Transverse colon (tissue), 4 donors: ENCODE data around the gene LAMA2. TPM values are rescaled to one million over a fixed set of nuclear protein-coding genes. Genes with fewer than 3 reads are reported as not detected.

Experiments used
- DNase-seq: peaks from one replicate; pipeline ENCODE4 v3.0.0-alpha.2; 2019
- H3K27ac ChIP-seq, 4 donors: fragments of 200-600 bp; sonication (generic); 2 replicates each; pipeline ENCODE4 v1.5.1; 2016 to 2018; ENCODE audit warnings: inconsistent platforms in 4 of 4
- H3K27me3 ChIP-seq: fragments of 200-600 bp; sonication (generic); 2 replicates; pipeline ENCODE4 v1.5.1; 2017; ENCODE audit warnings: inconsistent platforms
- H3K36me3 ChIP-seq, 4 donors: fragments of 200-600 bp; sonication (generic); 2 replicates each; pipeline ENCODE4 v1.5.1; 2017 to 2019; ENCODE audit warnings: inconsistent platforms in 4 of 4
- H3K4me1 ChIP-seq, 4 donors: fragments of 200-600 bp; sonication (generic); 2 replicates each; pipeline ENCODE4 v1.5.1; 2017 to 2020; ENCODE audit warnings: inconsistent platforms in 4 of 4
- H3K4me3 ChIP-seq, 4 donors: fragments of 200-600 bp; sonication (generic); 1 replicate in 1 of 4; 2 replicates in 3 of 4; pipeline versions ENCODE4 v1.5.1 to v1.6.1; 2017 to 2019; ENCODE audit warnings: inconsistent platforms in 4 of 4
- H3K9me3 ChIP-seq, 2 donors: fragments of 200-600 bp; sonication (generic); 2 replicates each; pipeline ENCODE4 v1.5.1; 2017 to 2019; ENCODE audit warnings: inconsistent platforms in 2 of 2
- CTCF ChIP-seq, 5 experiments: fragments of 200-600 bp in 3 of 5; fragments of 450-650 bp in 2 of 5; sonication (generic) in 3 of 5; IDR thresholded peaks; 1 replicate in 2 of 5; 2 replicates in 3 of 5; pipeline ENCODE4 v1.5.1; 2016 to 2017; ENCODE audit warnings: antibody characterized with exemption in 5 of 5, inconsistent platforms in 3 of 5, mild to moderate bottlenecking in 2 of 5, moderate library complexity in 1 of 5
- EP300 ChIP-seq: sonication (generic); formaldehyde crosslinking; IDR thresholded peaks from one replicate; pipeline ENCODE4 v1.6.1; 2017; ENCODE audit warnings: antibody characterized with exemption, low read depth
- POLR2A ChIP-seq: fragments of 450-650 bp; IDR thresholded peaks from one replicate; pipeline ENCODE4 v1.6.1; 2016; ENCODE audit warnings: antibody characterized with exemption, mild to moderate bottlenecking, moderate library complexity
- POLR2AphosphoS5 ChIP-seq, 3 donors: sonication (generic); formaldehyde crosslinking; IDR thresholded peaks; one replicate each; pipeline ENCODE4 v1.6.1; 2016; ENCODE audit warnings: antibody characterized with exemption in 3 of 3
- WGBS, 2 donors: methylation state at CpG; one replicate each; pipeline ENCODE4 v1.1.5; 2018; ENCODE audit warnings: low coverage in 1 of 2; 5-methylcytosine and 5-hydroxymethylcytosine counted together
- in situ Hi-C, 4 donors: fragments of 200-750 bp; cut with MboI; loops; one replicate each; pipeline versions ENCODE4 v1.15.0 to v1.15.1; 2017; ENCODE audit warnings: low sequenced_read_pairs in 3 of 4, low pct_ligation_motif_present in 1 of 4, low pct_unique_long_range_greater_than_20kb in 1 of 4
- intact Hi-C: fragments of 100-400 bp; cut with DNase I; formaldehyde crosslinking; loops from one replicate; pipeline ENCODE4 v1.15.1; 2023; ENCODE audit warnings: low total_unique reads
- total RNA-seq, 4 donors: library from RNA; depleted of rRNA; stranded (reverse); fragments of >200 nt; gene quantifications; one replicate each; pipeline ENCODE4 v1.1.0, GENCODE V29; 2016

Gene LAMA2
- total RNA-seq, 4 donors from 2014 or later: 12.3 to 43.0 (median 32.1) TPM

- in situ Hi-C loops: no loop called here
- intact Hi-C loops: no loop called here
- TF ChIP-seq POLR2A (no peak), EP300 (no peak), POLR2AphosphoS5 (IDR thresholded peaks at IDR 0.05) (no peak), CTCF (IDR thresholded peaks at IDR 0.05) (no peak)
- Histone ChIP-seq H3K4me1 (no peaks in the 10 kb centered on the region), H3K27me3 (no peaks in the 10 kb centered on the region), H3K9me3 (no peaks in the 10 kb centered on the region), H3K4me3 (no peak overlapping the region), H3K27ac (no peak overlapping the region), H3K36me3 (no peaks in the 10 kb centered on the region)
- WGBS, 2 donors: 44 to 60% methylated on average over 2 of the region's 2 CpGs
- DNase-seq: no peak
Measured at GRCh38 chr6:129105793-129106192, 222.9 kb downstream of the LAMA2 start.

GRCh38 chr6:129108337-129108736, 225.4 kb downstream of the LAMA2 start:
- 14 to 20% methylated on average over 1 of the region's 1 CpG for WGBS, 2 donors
- intact Hi-C loops: no loop called here
- TF ChIP-seq POLR2A: no peak
- no peak for TF ChIP-seq EP300
- no peak for TF ChIP-seq CTCF (IDR thresholded peaks at IDR 0.05)
- H3K36me3 ChIP-seq: no peaks in the 10 kb centered on the region
- in situ Hi-C loops: no loop called here
- no peaks in the 10 kb centered on the region for H3K9me3 ChIP-seq
- H3K4me3 ChIP-seq: no peak overlapping the region
- H3K27ac ChIP-seq: no peak overlapping the region
- no peak for DNase-seq
- no peaks in the 10 kb centered on the region for H3K4me1 ChIP-seq
- H3K27me3 ChIP-seq: no peaks in the 10 kb centered on the region

- Histone ChIP-seq H3K27me3 (no peaks in the 10 kb centered on the region), H3K4me1 (no peaks in the 10 kb centered on the region), H3K9me3 (no peaks in the 10 kb centered on the region), H3K27ac (no peak overlapping the region), H3K36me3 (no peaks in the 10 kb centered on the region), H3K4me3 (no peak overlapping the region)
- in situ Hi-C loops: no loop called here
- 40 to 50% methylated on average over 1 of the region's 1 CpG for WGBS, 2 donors
- intact Hi-C loops: no loop called here
- no peak for DNase-seq
- TF ChIP-seq POLR2A (no peak), CTCF (IDR thresholded peaks at IDR 0.05) (no peak), EP300 (no peak), POLR2AphosphoS5 (IDR thresholded peaks at IDR 0.05) (no peak)
Measured at GRCh38 chr6:129110690-129111343, 227.9 kb downstream of the LAMA2 start.

GRCh38 chr6:129111346-129111745, 228.4 kb downstream of the LAMA2 start:
- intact Hi-C loops (no loop called here), in situ Hi-C loops (no loop called here)
- TF ChIP-seq EP300 (no peak), CTCF (IDR thresholded peaks at IDR 0.05) (no peak), POLR2AphosphoS5 (IDR thresholded peaks at IDR 0.05) (no peak), POLR2A (no peak)
- DNase-seq: no peak
- H3K4me1 ChIP-seq: no peaks in the 10 kb centered on the region
- H3K27me3 ChIP-seq: no peaks in the 10 kb centered on the region
- H3K9me3 ChIP-seq: no peaks in the 10 kb centered on the region
- H3K4me3 ChIP-seq: no peak overlapping the region
- no peaks in the 10 kb centered on the region for H3K36me3 ChIP-seq
- no peak overlapping the region for H3K27ac ChIP-seq
- WGBS, 2 donors: 83 to 86% methylated on average over 1 of the region's 1 CpG
